GM23338 (cell line): ENCODE measurements around the gene SHFL. TPM values are rescaled to one million over a fixed set of nuclear protein-coding genes. Genes with fewer than 3 reads are reported as not detected.

Source experiments
- ATAC-seq: fragments of 200-7000 bp; cut with Tn5 transposase; 3 replicates; pipeline ENCODE4 v1.9.1; 2020
- DNase-seq: peaks from one replicate; pipeline ENCODE4 v3.0.0-alpha.2; 2015; ENCODE audit warnings: low spot score
- H2AFZ ChIP-seq: fragments of 200-600 bp; sonication (generic); 2 replicates; pipeline ENCODE4 v1.8.0; 2016; ENCODE audit warnings: antibody characterized with exemption, mild to moderate bottlenecking, moderate library complexity
- H3F3A ChIP-seq: fragments of 200-600 bp; sonication (generic); replicated peaks from 2 replicates; pipeline ENCODE4 v1.8.0; 2017; ENCODE audit warnings: antibody characterized with exemption, mixed run types, low read depth
- H3K27ac ChIP-seq: fragments of 200-600 bp; sonication (generic); 2 replicates; pipeline ENCODE4 v1.6.1; 2016; ENCODE audit warnings: low read depth
- H3K27me3 ChIP-seq: fragments of 200-600 bp; sonication (generic); 2 replicates; pipeline ENCODE4 v1.8.0; 2016; ENCODE audit warnings: mild to moderate bottlenecking, mixed run types, moderate library complexity; ENCODE audit not compliant: insufficient read depth
- H3K36me3 ChIP-seq: fragments of 200-600 bp; sonication (generic); 2 replicates; pipeline ENCODE4 v1.8.0; 2016; ENCODE audit warnings: mild to moderate bottlenecking; ENCODE audit not compliant: insufficient read depth
- H3K4me1 ChIP-seq: fragments of 200-600 bp; sonication (generic); 2 replicates; pipeline ENCODE4 v1.8.0; 2016; ENCODE audit warnings: mild to moderate bottlenecking, moderate library complexity; ENCODE audit not compliant: insufficient read depth
- H3K4me2 ChIP-seq: fragments of 200-600 bp; sonication (generic); 2 replicates; pipeline ENCODE4 v1.7.1; 2017; ENCODE audit warnings: mixed run types
- H3K4me3 ChIP-seq: fragments of 200-600 bp; sonication (generic); 2 replicates; pipeline ENCODE4 v1.6.1; 2016; ENCODE audit warnings: mixed run types
- H3K79me2 ChIP-seq: fragments of 200-600 bp; sonication (generic); replicated peaks from 2 replicates; pipeline ENCODE4 v1.8.0; 2017; ENCODE audit warnings: mild to moderate bottlenecking; ENCODE audit not compliant: insufficient read depth
- H3K9me2 ChIP-seq: fragments of 200-600 bp; sonication (generic); 2 replicates; pipeline ENCODE4 v1.8.0; 2017; ENCODE audit not compliant: insufficient read depth
- H4K20me1 ChIP-seq: fragments of 200-600 bp; sonication (generic); replicated peaks from 2 replicates; pipeline ENCODE4 v1.8.0; 2017; ENCODE audit warnings: mild to moderate bottlenecking; ENCODE audit not compliant: insufficient read depth
- H3K27ac Mint-ChIP-seq: 2 replicates; pipeline ENCODE4 v1.8.0; 2020; ENCODE audit warnings: inconsistent platforms, mild to moderate bottlenecking, moderate library complexity, mixed read lengths
- H3K27me3 Mint-ChIP-seq: 3 replicates; pipeline ENCODE4 v1.8.0; 2022; ENCODE audit warnings: low read depth, mild to moderate bottlenecking, moderate library complexity, mixed read lengths, inconsistent platforms; ENCODE audit not compliant: insufficient read depth, poor library complexity
- H3K36me3 Mint-ChIP-seq: 3 replicates; pipeline ENCODE4 v1.8.0; 2021; ENCODE audit warnings: low read depth, mild to moderate bottlenecking, inconsistent platforms, moderate library complexity, mixed read lengths
- H3K4me1 Mint-ChIP-seq: 3 replicates; pipeline ENCODE4 v1.8.0; 2020; ENCODE audit warnings: mild to moderate bottlenecking, inconsistent platforms, mixed read lengths
- H3K4me3 Mint-ChIP-seq: 3 replicates; pipeline ENCODE4 v1.8.0; 2021; ENCODE audit warnings: moderate library complexity, mild to moderate bottlenecking, inconsistent platforms, mixed read lengths
- H3K9me3 Mint-ChIP-seq: 3 replicates; pipeline ENCODE4 v1.8.0; 2020; ENCODE audit warnings: moderate library complexity, mild to moderate bottlenecking, inconsistent platforms, mixed read lengths
- EZH2 ChIP-seq: fragments of 200-600 bp; sonication (generic); IDR thresholded peaks from one replicate; pipeline ENCODE4 v1.8.0; 2017; ENCODE audit warnings: antibody characterized with exemption, mild to moderate bottlenecking, low read depth; ENCODE audit not compliant: unreplicated experiment
- EZH2phosphoT487 ChIP-seq: fragments of 200-600 bp; sonication (generic); IDR thresholded peaks from one replicate; pipeline ENCODE4 v1.8.1; 2018; ENCODE audit warnings: antibody characterized with exemption; ENCODE audit not compliant: unreplicated experiment
- JUNB ChIP-seq: IDR thresholded peaks from one replicate; pipeline ENCODE4 v1.6.1; 2016; ENCODE audit warnings: antibody characterized with exemption; ENCODE audit not compliant: unreplicated experiment
- NANOG ChIP-seq: IDR thresholded peaks from 2 replicates; pipeline ENCODE4 v1.6.1; 2016; ENCODE audit warnings: antibody characterized with exemption, borderline replicate concordance
- STAT1 ChIP-seq: IDR thresholded peaks from one replicate; pipeline ENCODE4 v1.6.1; 2016; ENCODE audit warnings: antibody characterized with exemption; ENCODE audit not compliant: unreplicated experiment
- ZNF114 ChIP-seq: fragments of 250-450 bp; sonication (Bioruptor Pico); IDR thresholded peaks from 2 replicates; pipeline ENCODE4 v1.5.0; 2020; ENCODE audit warnings: mild to moderate bottlenecking, moderate library complexity
- polyA plus RNA-seq: library from polyadenylated mRNA; unstranded; fragments of >200 nt; fragmentation: Nextera tagmentation; extraction: Ambion mirVana; gene quantifications from 2 replicates; pipeline ENCODE4 v1.2.1, GENCODE V29; 2016
- total RNA-seq: library from RNA; depleted of rRNA; stranded (reverse); fragments of >200 nt; shearing (Covaris generic); gene quantifications from 2 replicates; pipeline ENCODE4 v1.2.3, GENCODE V29; 2014
- TF ChIP-seq, protein P1 (sequence below), 2 experiments: fragments of 200-600 bp in 1 of 2; sonication (generic) in 1 of 2; conservative IDR thresholded peaks; 2 replicates each; pipeline versions ENCODE4 v1.5.1 to v1.6.1; 2016 to 2017; ENCODE audit warnings: antibody characterized with exemption in 2 of 2, low read depth in 2 of 2, mild to moderate bottlenecking in 2 of 2, moderate library complexity in 1 of 2
- TF ChIP-seq, protein P2 (sequence below): IDR thresholded peaks from one replicate; pipeline ENCODE4 v1.6.1; 2018; ENCODE audit warnings: antibody characterized with exemption; ENCODE audit not compliant: unreplicated experiment

Gene SHFL
- total and polyA plus RNA-seq, 2 experiments from 2014 or later = 31.7 to 32.1 TPM

DNA sequence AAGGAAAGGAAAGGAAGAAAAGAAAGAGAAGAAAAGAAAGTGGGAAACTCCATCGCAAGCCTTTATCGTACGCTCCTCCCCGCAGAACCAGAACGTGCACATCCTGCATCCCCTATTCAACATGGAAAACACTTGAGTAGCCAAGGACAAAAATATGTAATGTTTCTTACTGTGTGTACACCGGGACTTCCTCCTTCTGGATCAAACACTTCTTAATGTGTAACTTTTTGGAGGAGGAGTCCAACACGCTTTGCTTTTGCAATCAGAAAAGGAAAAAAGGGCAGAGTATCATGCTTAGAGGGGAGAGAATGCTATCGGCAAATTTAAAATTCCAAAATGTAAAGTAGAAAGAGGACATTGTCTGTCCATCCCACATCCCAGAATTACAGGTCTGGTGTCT is 7.8 kb upstream of the SHFL start (continued):
- TF ChIP-seq, protein P1, sequence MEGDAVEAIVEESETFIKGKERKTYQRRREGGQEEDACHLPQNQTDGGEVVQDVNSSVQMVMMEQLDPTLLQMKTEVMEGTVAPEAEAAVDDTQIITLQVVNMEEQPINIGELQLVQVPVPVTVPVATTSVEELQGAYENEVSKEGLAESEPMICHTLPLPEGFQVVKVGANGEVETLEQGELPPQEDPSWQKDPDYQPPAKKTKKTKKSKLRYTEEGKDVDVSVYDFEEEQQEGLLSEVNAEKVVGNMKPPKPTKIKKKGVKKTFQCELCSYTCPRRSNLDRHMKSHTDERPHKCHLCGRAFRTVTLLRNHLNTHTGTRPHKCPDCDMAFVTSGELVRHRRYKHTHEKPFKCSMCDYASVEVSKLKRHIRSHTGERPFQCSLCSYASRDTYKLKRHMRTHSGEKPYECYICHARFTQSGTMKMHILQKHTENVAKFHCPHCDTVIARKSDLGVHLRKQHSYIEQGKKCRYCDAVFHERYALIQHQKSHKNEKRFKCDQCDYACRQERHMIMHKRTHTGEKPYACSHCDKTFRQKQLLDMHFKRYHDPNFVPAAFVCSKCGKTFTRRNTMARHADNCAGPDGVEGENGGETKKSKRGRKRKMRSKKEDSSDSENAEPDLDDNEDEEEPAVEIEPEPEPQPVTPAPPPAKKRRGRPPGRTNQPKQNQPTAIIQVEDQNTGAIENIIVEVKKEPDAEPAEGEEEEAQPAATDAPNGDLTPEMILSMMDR (conservative IDR thresholded peaks at IDR 0.05; ENCODE audit: low read depth in 2 of 2) = no peak
- no peak for TF ChIP-seq NANOG
- TF ChIP-seq STAT1 = no peak
- no peak for TF ChIP-seq ZNF114 (CRISPR knock-in tag)
- TF ChIP-seq EZH2phosphoT487 = no peak

DNA sequence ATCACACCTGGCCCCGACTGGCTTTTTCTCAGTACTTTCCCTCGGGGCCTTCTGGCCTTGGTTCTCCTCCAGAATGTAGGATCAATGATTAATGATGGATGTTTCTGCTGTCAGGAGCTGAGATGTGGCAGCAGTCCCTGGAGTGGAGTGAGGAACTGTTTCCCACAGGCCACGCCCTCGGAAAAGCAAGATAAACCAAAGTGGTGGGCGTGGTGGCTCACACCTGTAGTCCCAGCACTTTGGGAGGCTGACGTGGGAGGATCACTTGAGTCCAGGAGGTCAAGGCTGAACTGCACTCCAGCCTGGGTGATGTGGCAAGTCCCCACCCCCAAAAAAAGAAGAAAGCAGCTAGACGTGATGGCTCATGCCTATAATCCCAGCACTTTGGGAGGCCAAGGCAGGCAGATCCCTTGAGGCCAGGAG is 7.1 kb upstream of the SHFL start:
- Mint-ChIP-seq H3K36me3 (no peaks in the 10 kb centered on the region), H3K27ac (no peak overlapping the region), H3K4me1 (no peaks in the 10 kb centered on the region), H3K9me3 (peaks cover 7% of the 10 kb centered on the region), H3K27me3 (peaks cover 10% of the 10 kb centered on the region), H3K4me3 (no peak overlapping the region)
- H3K4me3 ChIP-seq = no peak overlapping the region
- H3K9me2 ChIP-seq = no peaks in the 10 kb centered on the region
- H3K27ac ChIP-seq = no peak overlapping the region
- no peaks in the 10 kb centered on the region for H3K36me3 ChIP-seq
- H2AFZ ChIP-seq = no peak overlapping the region
- no peaks in the 10 kb centered on the region for H3F3A ChIP-seq
- TF ChIP-seq EZH2 = no peak
- no peak for TF ChIP-seq ZNF114 (CRISPR knock-in tag)
- TF ChIP-seq, protein P2, sequence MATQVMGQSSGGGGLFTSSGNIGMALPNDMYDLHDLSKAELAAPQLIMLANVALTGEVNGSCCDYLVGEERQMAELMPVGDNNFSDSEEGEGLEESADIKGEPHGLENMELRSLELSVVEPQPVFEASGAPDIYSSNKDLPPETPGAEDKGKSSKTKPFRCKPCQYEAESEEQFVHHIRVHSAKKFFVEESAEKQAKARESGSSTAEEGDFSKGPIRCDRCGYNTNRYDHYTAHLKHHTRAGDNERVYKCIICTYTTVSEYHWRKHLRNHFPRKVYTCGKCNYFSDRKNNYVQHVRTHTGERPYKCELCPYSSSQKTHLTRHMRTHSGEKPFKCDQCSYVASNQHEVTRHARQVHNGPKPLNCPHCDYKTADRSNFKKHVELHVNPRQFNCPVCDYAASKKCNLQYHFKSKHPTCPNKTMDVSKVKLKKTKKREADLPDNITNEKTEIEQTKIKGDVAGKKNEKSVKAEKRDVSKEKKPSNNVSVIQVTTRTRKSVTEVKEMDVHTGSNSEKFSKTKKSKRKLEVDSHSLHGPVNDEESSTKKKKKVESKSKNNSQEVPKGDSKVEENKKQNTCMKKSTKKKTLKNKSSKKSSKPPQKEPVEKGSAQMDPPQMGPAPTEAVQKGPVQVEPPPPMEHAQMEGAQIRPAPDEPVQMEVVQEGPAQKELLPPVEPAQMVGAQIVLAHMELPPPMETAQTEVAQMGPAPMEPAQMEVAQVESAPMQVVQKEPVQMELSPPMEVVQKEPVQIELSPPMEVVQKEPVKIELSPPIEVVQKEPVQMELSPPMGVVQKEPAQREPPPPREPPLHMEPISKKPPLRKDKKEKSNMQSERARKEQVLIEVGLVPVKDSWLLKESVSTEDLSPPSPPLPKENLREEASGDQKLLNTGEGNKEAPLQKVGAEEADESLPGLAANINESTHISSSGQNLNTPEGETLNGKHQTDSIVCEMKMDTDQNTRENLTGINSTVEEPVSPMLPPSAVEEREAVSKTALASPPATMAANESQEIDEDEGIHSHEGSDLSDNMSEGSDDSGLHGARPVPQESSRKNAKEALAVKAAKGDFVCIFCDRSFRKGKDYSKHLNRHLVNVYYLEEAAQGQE = no peak
- TF ChIP-seq JUNB = no peak
- no peak for TF ChIP-seq EZH2phosphoT487
- TF ChIP-seq STAT1 = no peak
- TF ChIP-seq, protein P1 (conservative IDR thresholded peaks at IDR 0.05; ENCODE audit: low read depth in 2 of 2) = no peak
- H3K27me3 ChIP-seq = no peaks in the 10 kb centered on the region
- H3K4me2 ChIP-seq = no peak overlapping the region
- no peaks in the 10 kb centered on the region for H3K4me1 ChIP-seq
- ATAC-seq (no peak), DNase-seq (no peak)
- no peaks in the 10 kb centered on the region for H3K79me2 ChIP-seq
- no peaks in the 10 kb centered on the region for H4K20me1 ChIP-seq
